ENCODE measurements around the gene PZP. TPM values are rescaled to one million over a fixed set of nuclear protein-coding genes. Genes with fewer than 3 reads are reported as not detected.

PZP gene
- total RNA-seq, 1 donor from 2014 or later, result 0.36 TPM

DNA sequence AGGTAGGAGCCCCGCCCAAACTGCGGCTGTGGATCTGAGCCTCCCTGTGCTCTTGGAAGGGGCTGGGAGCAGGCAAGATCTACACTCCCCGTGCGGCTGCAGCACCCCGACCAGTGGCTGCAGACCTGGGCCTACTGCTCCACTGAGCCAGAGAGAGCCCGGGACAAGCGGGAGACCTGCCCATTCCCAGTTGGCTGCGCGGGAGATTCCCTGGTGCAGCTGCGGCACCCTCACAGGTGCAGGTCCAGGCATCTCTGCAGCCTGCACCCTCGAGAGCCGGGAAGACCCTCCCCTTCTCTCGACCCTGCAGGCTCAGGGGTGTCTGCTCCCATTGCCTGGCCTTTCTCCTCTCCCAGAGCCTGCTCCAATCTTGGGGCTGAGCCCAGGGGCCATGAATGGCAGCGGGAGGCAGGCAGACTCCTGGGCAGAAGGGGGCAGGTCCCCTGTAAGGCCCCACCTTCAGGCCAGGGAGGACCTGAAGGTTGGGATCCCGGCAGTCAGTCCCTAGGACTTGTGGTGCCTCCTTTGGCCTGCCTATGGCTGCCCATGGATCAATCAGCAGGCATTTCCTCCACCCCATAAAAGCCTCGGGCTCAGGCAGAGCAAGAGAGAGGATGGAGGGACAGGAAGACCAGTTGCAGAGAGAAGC is 83.7 kb downstream of the PZP start:
- Histone ChIP-seq H3K36me3 (no peaks in the 10 kb centered on the region), H3K4me1 (peaks cover 34% of the 10 kb centered on the region), H3K4me3 (peak overlapping the region; percentile 54), H3K27me3 (ENCODE audit: low read depth) (no peaks in the 10 kb centered on the region), H3K9me3 (replicated peaks) (no peaks in the 10 kb centered on the region), H3K27ac (replicated peaks) (peak overlapping the region; percentile 76)
- intact Hi-C loops (cut with micrococcal nuclease), result no loop called here
- TF ChIP-seq, protein P1, sequence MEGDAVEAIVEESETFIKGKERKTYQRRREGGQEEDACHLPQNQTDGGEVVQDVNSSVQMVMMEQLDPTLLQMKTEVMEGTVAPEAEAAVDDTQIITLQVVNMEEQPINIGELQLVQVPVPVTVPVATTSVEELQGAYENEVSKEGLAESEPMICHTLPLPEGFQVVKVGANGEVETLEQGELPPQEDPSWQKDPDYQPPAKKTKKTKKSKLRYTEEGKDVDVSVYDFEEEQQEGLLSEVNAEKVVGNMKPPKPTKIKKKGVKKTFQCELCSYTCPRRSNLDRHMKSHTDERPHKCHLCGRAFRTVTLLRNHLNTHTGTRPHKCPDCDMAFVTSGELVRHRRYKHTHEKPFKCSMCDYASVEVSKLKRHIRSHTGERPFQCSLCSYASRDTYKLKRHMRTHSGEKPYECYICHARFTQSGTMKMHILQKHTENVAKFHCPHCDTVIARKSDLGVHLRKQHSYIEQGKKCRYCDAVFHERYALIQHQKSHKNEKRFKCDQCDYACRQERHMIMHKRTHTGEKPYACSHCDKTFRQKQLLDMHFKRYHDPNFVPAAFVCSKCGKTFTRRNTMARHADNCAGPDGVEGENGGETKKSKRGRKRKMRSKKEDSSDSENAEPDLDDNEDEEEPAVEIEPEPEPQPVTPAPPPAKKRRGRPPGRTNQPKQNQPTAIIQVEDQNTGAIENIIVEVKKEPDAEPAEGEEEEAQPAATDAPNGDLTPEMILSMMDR (IDR thresholded peaks at IDR 0.05; ENCODE audit: borderline replicate concordance), result no peak
- DNase-seq, result no peak

DNA sequence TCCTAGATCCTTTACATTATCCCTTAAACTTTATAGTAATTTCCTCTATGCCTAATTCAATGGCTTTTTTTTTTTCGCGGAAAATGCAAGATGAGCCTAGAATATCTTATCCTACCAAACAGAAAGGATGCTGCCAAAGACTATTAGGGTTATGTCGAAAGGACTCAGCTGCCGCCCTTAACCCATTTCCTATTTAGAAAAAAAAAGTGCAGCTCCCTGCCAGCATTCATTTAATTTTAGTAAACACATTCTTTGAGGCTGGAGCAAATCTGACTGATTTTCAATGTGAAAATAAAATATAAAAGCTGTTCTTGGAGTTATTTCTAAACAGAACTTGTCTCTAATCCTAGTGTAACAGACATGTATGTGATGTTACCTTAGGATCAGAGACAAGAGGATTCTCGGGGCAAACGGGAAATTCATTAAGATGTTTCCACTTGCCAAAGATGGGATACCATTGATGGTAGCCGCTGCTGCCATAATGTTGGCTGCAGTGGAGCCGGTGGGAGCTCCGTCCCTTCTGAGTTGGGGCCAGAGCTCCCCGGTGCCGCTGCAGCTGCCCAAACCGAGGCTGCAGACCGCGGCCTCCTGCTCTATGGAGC is 84.3 kb downstream of the PZP start:
- TF ChIP-seq, protein P1 (IDR thresholded peaks at IDR 0.05; ENCODE audit: borderline replicate concordance), result no peak
- DNase-seq, result no peak
- peak overlapping the region; percentile 54 for H3K4me3 ChIP-seq
- intact Hi-C loops (cut with micrococcal nuclease), result no loop called here
- H3K4me1 ChIP-seq, result peaks cover 41% of the 10 kb centered on the region
- H3K9me3 ChIP-seq (replicated peaks), result no peaks in the 10 kb centered on the region
- no peaks in the 10 kb centered on the region for H3K27me3 ChIP-seq (ENCODE audit: low read depth)
- H3K36me3 ChIP-seq, result no peaks in the 10 kb centered on the region
- peak overlapping the region; percentile 76 for H3K27ac ChIP-seq (replicated peaks)

DNA sequence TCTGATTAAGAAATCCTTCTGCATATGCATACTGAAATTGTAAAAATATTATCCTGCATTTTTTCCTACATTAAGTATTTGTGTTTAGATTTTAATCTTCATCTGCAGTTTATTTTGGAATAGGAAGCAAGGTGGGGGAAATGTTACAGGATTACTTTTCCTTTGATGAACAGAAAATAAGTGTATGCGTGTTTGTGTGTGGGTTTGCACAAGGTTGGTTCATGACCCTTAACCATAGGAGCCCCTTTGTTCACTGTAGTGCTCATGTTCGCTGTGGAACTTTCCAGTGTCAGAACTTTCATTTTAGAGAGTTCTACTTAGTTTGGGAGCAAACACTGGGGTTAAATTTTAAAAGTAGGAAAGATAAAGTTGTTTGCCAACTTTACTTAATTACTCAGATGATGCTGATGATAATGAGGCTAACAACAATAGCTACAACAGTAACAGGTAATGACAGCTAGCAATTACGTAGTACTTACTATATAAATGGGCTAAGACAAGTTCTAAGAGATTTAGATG is 86.0 kb downstream of the PZP start:
- no peaks in the 10 kb centered on the region for H3K27me3 ChIP-seq (ENCODE audit: low read depth)
- peak overlapping the region; percentile 12 for H3K4me3 ChIP-seq
- intact Hi-C loops (cut with micrococcal nuclease), result no loop called here
- H3K36me3 ChIP-seq, result no peaks in the 10 kb centered on the region
- TF ChIP-seq, protein P1 (IDR thresholded peaks at IDR 0.05; ENCODE audit: borderline replicate concordance), result no peak
- H3K9me3 ChIP-seq (replicated peaks), result no peaks in the 10 kb centered on the region
- peak overlapping the region; percentile 76 for H3K27ac ChIP-seq (replicated peaks)
- peaks cover 58% of the 10 kb centered on the region for H3K4me1 ChIP-seq
- no peak for DNase-seq

DNA sequence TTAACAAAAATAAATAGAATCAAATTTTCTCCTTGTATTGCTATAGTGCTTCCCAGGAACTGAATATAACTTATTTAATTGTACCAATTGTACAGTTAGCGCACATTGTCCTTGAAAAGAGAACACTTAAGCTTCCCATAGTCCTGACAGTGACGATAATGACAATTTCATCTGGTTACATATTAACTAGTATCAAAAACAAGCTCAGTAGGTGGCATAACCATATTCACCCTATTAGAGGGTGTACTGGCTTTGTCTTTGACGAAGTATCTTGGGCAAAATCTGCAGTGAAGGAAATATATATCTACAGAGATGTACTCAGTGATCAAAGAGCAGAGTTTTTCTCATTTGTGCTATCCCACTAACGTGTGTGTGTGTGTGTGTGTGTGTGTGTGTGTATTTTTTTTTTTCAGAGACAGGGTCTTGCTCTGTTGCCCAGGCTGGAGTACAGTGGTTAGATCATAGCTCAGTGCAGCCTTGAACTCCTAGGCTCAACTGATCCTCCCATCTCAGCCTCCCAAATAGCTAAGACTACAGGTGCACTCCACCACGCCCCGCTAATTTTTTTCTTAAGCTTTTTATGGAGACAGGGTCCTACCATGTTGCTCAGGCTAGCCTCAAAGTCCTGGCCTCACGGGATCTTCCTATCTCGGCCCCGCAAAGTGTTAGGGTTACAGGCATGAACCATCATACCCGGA is 87.6 kb downstream of the PZP start:
- Histone ChIP-seq H3K36me3 (no peaks in the 10 kb centered on the region), H3K4me1 (peaks cover 68% of the 10 kb centered on the region), H3K27me3 (ENCODE audit: low read depth) (no peaks in the 10 kb centered on the region), H3K9me3 (replicated peaks) (no peaks in the 10 kb centered on the region), H3K4me3 (no peak overlapping the region), H3K27ac (replicated peaks) (peak overlapping the region; percentile 91)
- DNase-seq, result no peak
- intact Hi-C loops (cut with micrococcal nuclease), result no loop called here
- TF ChIP-seq, protein P1 (IDR thresholded peaks at IDR 0.05; ENCODE audit: borderline replicate concordance), result no peak

DNA sequence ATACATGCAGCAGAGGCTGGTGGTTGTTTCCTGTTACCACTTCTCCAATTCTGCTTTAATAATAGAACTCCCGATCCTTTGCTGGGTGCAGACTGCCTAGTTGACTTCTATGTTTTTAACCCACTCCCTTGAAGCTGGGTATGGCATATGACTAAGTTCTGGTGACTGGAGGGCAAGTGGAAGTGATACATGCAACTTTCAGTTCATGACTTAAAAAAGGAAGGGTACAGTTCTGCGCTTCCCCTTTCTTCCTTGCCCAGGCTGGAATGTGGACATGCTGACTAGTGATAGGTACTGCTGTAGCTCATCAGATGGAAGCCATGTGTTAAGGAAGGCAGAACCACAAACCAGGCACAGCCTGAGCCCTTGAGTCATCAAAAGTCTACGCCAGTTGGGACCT is 90.0 kb downstream of the PZP start:
- Histone ChIP-seq H3K9me3 (replicated peaks) (no peaks in the 10 kb centered on the region), H3K36me3 (peaks cover 4% of the 10 kb centered on the region), H3K27me3 (ENCODE audit: low read depth) (no peaks in the 10 kb centered on the region), H3K27ac (replicated peaks) (peak overlapping the region; percentile 91), H3K4me1 (peaks cover 73% of the 10 kb centered on the region), H3K4me3 (no peak overlapping the region)
- no peak for DNase-seq
- TF ChIP-seq, protein P1 (IDR thresholded peaks at IDR 0.05; ENCODE audit: borderline replicate concordance), result no peak
- intact Hi-C loops (cut with micrococcal nuclease), result no loop called here
